DMS53 treated with DMSO at 0.1 percent for 48 hours (cell line): ENCODE results near the gene WNT5A.
"Not testable (repeated sequence)": the region's sequence is repeated elsewhere in the genome, so short reads cannot be mapped to it uniquely, and the experiment has no call there.

Experiments used
- DNase-seq: peaks from one replicate; lab custom pipeline; 2025; ENCODE audit not compliant: unreplicated experiment; lab: John Stamatoyannopoulos, UW

WNT5A gene

DNA sequence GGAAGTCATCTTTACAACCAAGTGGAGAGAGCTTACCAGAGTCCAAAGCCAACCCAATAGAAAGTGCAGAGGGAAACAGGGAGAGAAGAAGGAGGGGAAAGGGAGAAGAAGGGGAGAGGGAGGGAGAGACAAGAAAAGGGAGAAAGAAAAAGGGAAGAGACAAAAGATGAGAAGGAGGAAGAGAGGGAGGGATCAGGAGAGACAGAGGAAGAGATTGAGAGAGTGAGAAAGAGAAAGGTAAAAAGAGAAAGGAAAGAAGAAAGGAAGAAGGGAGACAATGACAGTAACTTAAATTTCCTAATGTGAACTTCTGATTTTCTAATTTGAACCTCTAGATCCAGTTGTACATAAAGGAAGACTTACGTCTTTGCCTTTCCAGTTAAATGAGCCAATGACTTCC lies 20.7 kb upstream of the WNT5A start:
- no peak for DNase-seq

DNA sequence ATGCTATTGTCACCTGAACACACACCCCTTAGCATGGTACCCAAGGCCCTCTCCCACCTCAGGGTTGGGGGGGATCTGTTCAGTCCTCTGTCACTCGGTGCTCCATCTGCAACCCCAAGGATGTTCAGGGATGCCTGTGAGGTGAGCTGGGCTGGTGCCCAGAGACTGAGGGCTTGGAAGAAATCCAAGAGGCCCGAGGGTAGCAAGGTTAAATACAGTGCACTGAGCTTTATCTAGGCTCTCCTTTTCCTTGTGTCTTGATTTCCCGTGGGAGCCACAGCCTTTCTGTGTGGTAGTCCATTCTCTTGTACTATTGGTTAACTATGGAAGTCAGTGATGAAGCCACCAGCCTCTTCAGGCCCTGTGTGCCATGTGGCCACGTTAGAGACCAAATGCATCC lies 18.7 kb upstream of the WNT5A start:
- no peak for DNase-seq

DNA sequence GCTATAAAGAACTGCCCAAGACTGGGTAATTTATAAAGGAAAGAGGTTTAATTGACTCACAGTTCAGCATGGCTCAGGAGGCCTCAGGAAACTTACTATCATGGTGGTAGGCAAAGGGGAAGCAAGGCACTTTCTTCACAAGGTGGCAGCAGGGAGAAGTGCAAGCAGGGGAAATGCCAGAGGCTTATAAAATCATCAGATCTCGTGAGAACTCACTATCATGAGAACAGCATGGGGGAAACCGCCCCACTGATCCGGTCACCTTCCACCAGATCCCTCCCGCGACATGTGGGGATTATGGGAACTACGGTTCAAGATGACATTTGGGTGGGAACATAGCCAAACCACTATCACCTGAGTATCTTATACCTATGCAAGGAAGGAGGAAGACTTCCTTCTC lies 18.0 kb upstream of the WNT5A start:
- DNase-seq, result not testable (repeated sequence)

DNA sequence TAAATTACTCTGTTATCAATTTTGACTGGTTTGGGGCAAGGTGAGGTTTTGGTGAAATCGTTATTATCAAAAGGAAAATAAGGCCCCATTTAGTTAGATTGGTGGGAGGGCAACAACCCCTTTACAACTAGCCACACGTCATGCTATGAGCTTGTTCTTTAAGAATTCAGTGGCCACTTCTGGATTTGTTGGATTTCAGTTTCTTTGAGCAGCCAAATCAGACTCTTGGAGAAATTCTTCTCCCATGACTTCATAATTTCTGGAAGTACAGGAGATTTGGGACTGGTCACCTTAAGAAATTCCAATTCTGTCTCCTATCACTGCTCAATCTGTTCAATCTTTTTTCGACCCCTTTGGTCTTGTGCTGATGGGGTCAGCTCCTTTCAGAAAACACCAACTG lies 14.8 kb upstream of the WNT5A start:
- DNase-seq, result no peak

DNA sequence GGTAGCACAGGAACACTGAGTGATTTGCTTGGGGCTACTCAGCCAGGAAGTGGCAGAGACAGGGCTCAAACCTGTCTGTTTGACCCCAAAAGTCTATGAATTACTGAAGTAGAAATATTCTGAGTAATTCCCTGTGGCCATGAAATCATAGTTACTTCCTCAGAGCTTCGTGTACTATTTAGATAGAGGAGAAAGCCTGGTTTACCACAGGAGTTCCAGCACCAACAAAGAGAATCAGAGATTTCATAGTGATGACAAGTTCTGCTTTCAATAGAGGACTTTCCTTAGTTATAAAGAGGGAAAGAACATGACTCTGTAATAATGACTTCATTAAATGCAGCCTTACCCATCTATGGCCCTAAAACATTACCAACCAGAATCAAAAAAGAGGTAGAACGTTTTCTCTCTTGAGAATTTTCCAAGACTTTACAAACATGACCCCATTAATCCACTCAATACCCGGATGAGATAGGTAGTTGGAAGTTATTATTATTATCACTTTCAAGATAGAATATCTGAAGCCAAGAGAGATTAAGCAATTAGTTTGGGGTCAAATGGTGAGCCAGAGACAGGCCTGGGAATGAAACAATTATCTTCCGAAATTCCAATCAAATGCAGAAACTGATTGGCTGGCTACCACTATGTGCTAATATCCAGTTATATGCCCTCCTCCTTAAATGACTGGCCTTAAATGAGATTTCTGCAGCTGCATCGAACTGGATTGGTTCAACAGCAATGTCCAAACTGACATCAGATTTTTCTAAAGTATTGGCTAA lies 13.6 kb upstream of the WNT5A start:
- DNase-seq, result no peak

DNA sequence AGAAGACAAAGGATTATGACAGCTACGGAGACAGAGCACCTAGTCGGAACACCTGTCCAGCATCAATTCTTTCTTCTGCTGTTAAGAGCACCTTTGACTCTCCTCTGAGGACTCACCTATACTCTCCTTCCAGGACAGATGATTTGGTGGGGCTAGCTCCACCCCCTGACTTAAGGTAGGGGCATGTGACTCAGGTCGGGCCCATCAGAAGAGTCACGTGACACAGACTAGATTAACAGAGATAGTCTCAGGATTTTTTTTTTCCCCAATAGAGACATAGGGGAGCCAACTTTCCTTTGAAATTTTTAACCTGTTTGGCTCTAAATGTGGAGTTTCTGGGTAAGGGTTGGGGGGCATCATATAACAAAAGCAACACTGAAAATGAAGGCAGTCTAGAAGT lies 11.4 kb upstream of the WNT5A start:
- DNase-seq, result no peak

DNA sequence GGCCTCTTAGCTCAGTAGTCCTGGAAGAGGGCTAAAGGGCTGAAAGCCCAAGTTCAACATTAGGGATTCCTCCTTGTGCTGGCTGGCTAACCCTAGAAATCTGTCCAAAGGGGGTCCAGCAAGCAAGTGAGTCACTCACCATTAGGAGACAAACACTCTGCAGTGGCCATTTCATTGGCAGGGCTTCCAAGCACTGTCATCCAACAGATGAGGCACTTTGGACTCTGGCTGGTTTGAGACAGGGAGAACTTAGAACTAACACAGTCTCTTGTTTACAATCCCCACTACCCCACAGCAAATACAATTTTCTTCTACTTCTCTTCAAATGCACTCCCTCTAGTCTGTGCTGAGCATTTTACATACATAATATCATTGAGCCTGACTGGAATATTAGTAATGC lies 10.1 kb upstream of the WNT5A start:
- no peak for DNase-seq

DNA sequence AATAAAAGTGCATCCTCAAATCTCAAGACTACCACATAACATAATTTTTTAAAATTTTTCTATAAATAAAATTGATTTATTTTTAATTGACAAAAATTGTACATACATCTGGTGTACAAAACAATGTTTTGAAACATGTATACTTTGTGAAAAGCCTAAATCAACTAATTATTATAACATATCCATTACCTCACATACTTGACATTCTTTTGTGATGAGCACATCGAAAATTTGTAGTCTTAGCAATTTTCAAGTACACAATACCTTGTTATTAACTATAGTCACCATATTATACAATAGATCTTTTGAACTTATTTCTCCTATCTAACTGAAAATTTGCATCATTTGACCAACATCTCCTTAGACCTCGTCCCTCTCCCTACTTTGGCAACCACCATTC lies 7.9 kb upstream of the WNT5A start:
- DNase-seq, result no peak

DNA sequence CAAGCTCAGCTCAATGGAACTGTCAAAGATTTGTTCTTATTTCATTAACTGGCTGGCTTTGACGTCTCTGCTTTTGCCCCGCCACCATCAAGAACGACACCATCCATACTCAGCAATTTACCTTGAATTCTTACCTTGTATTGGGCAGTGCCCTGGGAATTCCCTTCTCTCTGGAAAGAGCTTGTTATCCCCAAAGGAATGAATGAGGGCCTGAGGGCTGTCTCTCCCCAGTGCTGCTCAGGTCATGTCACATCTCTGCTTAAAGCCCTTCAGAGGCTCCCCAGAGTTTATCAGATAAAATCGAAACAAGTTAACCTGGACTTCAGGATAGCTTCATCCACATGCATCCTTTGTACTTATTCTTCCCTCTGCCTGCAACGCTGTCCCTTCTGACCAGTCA lies 5.9 kb upstream of the WNT5A start:
- DNase-seq, result no peak

DNA sequence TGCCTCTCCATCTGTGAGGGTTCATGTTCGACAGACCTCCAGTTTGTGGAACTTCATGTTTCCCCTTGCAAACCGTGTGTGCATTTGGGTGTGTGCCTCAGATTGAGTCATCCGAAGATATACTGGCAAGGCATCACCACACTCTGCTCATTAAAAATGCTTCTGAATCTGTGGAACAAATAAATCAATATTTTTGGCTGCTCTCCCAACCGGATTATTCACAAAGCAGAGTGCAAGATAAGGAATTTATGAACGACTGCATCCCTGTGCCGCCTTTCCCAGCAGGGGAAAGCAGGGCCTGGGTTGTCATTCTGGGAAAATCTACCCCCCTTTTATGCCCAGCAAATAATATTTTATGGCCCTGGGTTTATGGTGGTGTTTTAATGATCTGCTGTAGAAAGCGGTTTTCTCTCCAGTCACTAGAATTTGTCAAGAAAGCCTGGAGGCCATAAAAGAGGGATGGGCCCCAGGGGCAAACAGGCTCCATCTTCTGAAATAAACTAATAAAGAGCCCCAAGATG lies 4.2 kb upstream of the WNT5A start:
- DNase-seq, result no peak

DNA sequence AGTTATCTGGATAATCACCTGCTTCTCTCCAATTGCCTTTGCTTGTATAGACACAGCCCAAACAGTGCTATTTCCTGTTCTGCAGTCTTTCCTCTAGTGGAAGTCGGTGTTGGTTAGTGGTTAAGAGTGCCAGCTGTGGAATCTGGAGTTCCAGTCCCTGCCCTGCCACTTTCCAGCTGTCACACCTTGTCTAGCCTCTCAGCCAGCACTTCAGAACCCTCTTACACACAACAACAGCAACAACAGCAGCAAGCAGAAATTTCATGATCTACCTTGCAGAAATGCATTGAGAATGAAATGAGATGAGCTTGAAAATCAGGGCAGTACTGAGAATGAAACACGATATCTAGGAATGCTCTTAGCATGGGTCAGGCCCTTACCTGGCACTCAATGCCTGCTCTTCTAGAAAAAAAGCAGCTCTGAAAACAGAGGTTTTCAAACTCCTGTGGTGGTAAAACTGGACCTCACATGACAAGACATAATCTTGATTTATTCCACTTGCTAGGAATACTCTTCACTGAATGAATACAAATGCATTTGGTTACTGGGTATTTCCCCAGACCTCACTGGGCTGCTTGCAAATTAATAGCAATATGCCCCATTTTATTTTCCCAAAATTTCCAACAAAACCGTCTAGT lies 3.3 kb upstream of the WNT5A start:
- DNase-seq, result peak; percentile 22

DNA sequence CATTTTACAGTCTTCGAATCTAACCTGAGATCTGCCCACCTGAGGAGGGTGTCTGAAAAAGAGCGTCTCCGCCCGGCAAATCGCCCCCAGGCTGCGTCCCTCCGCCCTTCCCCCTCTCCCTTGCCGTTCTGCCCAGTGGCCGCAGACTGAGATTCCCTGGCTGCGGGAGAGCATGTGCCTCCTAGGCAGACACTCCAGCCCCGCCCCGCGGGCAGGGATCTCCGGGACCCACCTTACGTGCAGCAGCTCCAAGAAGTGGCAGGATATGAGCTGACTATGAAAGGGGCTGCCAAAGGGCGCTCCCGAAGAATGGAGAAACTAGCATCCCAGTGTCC lies 2.7 kb upstream of the WNT5A start:
- no peak for DNase-seq

DNA sequence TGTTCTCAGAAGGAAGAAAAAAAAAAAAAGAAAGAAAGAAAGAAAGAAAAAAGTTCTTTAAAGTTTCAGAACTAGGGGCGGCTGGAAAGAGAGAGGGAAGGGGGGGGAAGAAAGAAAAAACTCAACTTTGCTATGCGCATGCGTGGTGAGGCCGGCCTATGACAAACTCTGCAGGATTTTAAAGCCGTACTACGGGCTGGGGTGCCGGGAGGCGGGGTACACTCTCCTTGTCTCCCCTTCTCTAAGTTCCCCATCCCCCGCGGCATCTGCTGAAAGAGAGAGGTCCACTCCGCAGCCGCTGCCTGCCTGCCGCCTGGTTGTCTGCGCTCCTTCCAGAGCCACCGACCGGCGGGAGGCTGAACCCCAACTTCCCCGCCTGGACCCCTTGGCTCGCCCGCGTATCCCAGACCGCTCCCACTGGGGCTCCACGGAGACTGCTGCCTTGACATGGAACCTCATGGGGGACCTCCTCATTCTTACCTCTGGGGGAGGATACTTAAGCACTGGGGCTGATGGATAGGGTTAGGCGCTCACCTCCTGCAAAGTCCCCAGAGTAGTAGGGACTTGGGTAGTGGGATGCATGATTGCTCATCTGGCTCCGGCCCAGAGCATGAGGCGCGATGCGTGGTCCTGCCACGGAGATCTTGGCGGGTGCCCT lies 1.4 kb upstream of the WNT5A start:
- no peak for DNase-seq

DNA sequence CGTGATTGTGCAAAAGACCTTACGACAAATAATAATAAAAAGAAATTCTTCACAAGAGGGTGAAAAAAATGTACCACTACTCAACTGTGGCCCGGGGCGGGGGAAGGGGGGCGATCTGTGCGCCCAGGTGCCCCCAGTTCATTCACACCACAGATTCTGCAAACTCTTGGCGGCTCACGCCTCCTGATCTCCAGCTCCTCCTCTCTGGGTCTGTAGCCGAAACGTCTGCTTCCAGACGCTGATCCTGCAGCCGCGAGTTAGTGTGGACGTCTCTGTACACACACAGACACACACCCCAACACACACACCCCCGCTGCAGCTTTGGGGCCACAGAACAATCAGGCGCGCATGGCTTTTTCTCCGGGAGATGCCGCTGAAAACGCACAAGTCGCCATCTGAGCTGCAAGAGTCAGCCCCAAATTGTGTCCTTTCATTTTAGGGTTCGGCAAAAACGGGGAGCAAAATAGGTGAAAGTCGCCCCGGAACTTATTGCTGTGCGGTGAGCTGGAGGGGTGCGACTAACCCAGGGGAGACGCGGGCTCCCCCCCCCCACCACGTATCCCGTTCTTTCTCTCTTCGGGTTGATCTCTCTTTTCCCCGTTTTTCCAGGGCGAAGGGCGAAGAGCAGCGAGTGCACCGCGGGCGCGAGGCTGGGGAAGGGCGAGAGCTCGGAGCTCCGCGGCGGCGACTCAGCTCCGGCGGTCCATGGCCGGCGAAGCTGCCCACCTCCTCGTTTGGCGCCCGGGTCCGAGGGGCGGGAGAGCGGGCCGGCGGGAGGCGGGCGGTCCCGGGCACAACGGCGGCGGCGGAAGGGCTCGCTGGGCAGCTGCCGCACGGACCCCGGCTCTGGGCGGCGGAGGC lies 505 bp upstream of the WNT5A start:
- DNase-seq, result no peak

DNA sequence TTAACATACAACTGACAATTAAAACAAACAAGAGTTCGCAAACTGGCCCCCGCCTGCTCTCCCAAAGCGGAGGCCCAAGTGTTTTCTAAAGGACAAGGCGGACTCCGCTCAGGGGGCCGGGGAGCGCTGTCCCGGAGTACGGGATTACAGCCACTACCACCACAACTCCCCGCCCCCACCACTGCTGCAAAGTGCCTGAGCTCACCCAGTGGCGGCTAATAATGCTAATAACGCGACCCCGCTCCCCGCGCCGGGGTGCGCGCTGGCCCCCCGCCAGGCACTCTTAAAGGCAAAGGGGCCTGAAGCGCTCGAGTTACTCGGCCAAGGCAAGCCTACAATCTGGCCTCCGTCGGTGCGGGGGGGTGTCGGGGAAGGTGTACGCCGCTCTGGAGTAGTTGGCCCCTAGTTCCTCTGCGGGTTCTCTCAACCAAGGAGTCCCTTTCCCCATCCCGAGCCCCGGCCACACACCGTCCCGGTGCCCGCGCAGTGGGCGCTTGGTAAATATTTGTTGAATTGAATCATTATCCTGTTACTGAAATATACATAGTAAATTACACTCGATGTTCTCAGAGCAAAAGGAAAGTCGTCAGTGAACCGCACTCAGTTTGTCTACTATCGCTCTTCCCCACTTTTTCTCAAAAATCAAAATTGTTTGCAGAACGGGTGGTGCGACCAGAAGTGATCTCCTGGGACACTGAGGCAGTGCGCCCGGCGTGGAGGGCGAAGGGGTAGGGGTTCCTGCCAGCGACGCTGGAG lies 827 bp downstream of the WNT5A start:
- no peak for DNase-seq

DNA sequence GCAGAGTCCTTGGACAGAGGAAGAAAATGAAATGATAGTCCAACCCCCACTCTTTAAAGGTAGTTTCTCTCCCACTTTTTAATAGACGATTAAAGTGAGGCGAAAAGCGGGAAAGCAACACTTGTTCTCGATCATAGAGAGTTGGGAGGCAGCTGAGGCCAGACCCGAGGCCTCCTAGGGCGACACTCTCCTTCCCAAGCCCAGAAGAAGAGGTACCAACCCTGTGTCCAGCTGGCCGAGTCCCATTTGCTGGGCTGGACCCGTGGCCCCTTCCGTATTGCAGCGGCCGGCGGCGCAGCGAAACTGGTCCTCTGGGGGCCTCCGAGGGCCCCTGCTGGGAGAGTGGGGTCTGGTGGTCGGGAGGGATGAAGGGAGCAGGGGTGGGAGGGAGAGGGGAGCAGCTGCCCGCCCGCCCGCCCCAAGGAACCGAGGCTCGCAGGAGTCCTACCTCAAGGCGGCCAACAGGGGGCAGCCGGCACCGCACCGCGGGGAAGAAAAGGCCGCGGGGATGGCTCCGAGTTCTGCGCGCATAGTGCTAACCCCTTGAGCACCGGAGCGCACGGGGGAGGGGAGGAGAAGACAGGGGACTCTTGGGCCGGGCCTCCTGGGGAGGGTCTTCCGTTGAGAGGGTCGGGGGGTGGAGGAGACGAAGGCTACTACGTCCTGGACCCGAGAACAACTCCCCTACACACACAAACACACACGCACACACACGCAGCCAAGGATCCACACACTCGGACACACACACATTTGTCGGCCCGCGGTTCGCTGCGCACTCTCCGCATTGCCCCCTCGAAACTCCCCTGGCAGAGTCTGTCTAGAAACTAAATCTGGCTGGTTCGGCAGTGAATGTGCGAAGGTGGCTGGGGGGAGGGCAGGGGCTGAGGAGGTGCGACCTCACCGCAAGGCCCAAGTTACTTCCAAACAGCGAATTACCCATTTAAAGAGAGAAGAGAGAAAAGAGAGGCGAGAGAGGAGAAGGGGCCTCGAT lies 2.0 kb downstream of the WNT5A start:
- DNase-seq, result no peak

DNA sequence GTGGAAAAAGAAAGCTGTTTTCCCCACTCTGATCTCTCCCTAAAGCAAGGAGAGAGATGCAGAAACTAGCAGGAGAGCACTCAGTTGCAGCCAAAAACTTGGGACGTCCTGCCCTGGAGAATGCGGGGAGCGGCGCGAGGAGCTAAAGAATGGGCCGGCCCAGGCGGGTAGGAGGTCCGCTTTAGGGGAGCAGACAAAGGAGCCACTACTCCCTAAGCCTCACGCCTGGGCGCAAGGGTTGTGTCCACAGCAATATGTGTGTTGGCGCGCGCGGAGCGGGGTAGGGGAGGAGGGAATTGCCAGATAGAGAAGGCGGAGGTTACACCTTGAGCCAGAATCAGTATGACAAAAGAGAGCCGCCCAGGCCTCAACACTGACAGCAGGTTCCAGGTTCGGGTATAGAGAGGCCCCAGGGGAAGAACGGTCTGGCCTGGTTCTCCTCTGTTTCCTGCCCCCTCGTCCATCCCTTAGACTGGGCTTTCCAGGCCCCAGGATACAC lies 2.9 kb downstream of the WNT5A start:
- DNase-seq, result no peak

DNA sequence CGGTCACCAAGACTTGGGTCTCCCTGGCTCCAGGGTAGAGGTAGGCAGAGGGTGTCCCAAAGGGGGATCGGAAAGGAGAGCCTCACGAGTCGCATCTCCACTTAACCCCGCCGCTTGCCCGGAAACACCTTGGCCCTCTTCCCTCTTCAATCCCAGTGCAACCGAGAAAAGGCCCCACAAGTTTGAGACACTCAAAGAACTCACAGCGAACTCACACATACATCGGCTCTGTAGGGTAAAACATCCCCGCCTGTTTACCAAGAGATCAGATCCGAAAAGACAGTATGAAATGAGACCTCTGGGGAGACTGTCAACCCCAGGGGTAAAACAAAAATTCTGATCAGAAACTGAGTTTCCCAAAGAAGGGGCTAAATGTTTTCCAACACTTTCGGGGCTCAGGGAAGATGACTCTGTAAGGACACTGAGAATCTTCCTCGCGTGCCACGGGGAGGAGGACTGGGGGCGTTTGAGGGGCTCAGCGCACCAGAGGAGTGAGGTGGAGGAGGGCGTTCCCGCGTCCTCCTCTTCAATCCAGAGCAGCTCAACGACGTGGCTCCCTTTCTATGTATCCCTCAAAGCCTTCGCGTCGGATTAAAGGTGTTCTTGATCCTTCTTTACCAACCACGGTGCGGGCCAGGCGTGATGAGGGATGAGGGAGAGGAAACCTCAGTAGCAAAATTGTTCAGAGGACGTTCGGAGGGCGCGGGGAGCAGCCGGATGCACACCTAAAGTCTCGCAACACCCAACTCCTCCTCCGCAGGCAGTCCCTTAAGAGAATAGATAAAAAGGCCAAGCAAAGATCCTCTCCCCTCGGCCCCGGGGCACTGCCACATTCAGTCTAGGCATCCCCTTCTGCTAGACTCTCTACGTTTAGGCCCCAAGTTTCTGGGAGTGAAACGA lies 3.7 kb downstream of the WNT5A start:
- DNase-seq, result no peak
